ENCODE results near the gene LEFTY1.

DNA sequence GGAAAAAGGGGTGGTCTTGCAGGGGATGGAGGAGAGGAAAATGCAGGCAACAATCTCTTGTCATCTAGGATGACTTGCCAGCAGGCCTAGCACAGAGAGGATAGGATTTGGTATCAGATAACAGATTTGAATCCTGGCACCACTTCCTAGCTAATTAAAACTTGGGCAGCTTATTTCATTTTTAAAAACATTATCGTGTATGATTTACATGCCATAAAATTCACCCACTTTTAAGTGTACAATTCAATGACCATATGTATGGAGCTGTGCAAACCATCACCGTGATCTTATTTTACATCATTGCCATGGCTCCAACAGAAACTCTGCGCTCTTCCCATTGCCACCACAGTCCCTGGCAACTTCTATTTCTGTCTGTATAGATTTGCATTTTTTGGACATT is 28.2 kb upstream of the LEFTY1 start:
- TF ChIP-seq GATA2 (IDR thresholded peaks at IDR 0.05; ENCODE audit: low read depth, low read length) (peak; percentile 71), GATA3 (IDR thresholded peaks at IDR 0.05; ENCODE audit: low read depth, low read length) (no peak)

Measured in SH-SY5Y (cell line).